GM12878 (cell line): Measurements from ENCODE around the gene PABPC1L. TPM values are rescaled to one million over a fixed set of nuclear protein-coding genes. Genes with fewer than 3 reads are reported as not detected.

Source experiments
- ATAC-seq: fragments of 200-7000 bp; cut with Tn5 transposase; 3 replicates; pipeline ENCODE4 v1.9.1; 2020; ENCODE audit warnings: mild to moderate bottlenecking, moderate library complexity
- BruUV-seq: library from RNA; stranded (reverse); fragments of 400-500 nt; replicated peaks from 2 replicates; lab custom pipeline; 2021; lab: Mats Ljungman, UMichigan
- CTCF ChIA-PET: fragments of 300-600 bp; sonication (Branson Sonifier 250); formaldehyde crosslinking; extraction: SDS; loops from one replicate; lab custom pipeline; 2021; ENCODE audit warnings: inconsistent platforms; lab: Yijun Ruan, JAX
- POLR2A ChIA-PET: fragments of 350-600 bp; formaldehyde crosslinking; extraction: SDS; loops from one replicate; lab custom pipeline; 2021; ENCODE audit warnings: inconsistent platforms; lab: Charles Lee
- RAD21 ChIA-PET: fragments of 300-600 bp; sonication (Branson Sonifier 250); formaldehyde crosslinking; loops from one replicate; lab custom pipeline; 2023; ENCODE audit warnings: antibody characterized with exemption; ENCODE audit not compliant: unreplicated experiment; lab: Charles Lee
- SMC1A ChIA-PET: fragments of 300-600 bp; sonication (Branson Sonifier 250); formaldehyde crosslinking; loops from one replicate; lab custom pipeline; 2023; ENCODE audit not compliant: unreplicated experiment, uncharacterized antibody; lab: Charles Lee
- DNase-seq: peaks from one replicate; pipeline ENCODE4 v3.0.0-alpha.2; 2011; ENCODE audit warnings: low read depth, low spot score
- FAIRE-seq: peaks from 3 replicates; lab custom pipeline; 2011; peaks lifted over from hg19 to GRCh38; lab: Jason Lieb, UNC
- H2AFZ ChIP-seq: 2 replicates; pipeline ENCODE4 v1.6.0; 2011; ENCODE audit warnings: low read depth, low read length, control low read depth; ENCODE audit not compliant: control insufficient read depth
- H3K27ac ChIP-seq: 2 replicates; pipeline ENCODE4 v1.5.1; 2011; ENCODE audit warnings: control low read depth; ENCODE audit not compliant: control insufficient read depth, insufficient read depth
- H3K27me3 ChIP-seq, 2 experiments: replicated peaks in 1 of 2; 2 replicates each; pipeline versions ENCODE4 v1.6.0 to v1.6.1; 2011; ENCODE audit warnings: low read length in 1 of 2; ENCODE audit not compliant: control insufficient read depth in 2 of 2, insufficient read depth in 2 of 2
- H3K36me3 ChIP-seq, 2 experiments: 2 replicates each; pipeline ENCODE4 v1.5.1; 2011; ENCODE audit warnings: low read length in 1 of 2; ENCODE audit not compliant: control insufficient read depth in 2 of 2, insufficient read depth in 2 of 2
- H3K4me1 ChIP-seq: 2 replicates; pipeline ENCODE4 v1.6.1; 2011; ENCODE audit warnings: mild to moderate bottlenecking, low read length, moderate library complexity, mixed read lengths; ENCODE audit not compliant: control insufficient read depth, insufficient read depth
- H3K4me2 ChIP-seq: 2 replicates; pipeline ENCODE4 v1.6.0; 2011; ENCODE audit warnings: control low read depth; ENCODE audit not compliant: control insufficient read depth, insufficient read depth
- H3K4me3 ChIP-seq: fragments of 200-600 bp; sonication (generic); 2 replicates; pipeline ENCODE4 v1.5.1; 2016
- H3K79me2 ChIP-seq: 2 replicates; pipeline ENCODE4 v1.6.0; 2011; ENCODE audit warnings: low read length; ENCODE audit not compliant: control insufficient read depth, insufficient read depth
- H3K9ac ChIP-seq: 2 replicates; pipeline ENCODE4 v1.8.0; 2011; ENCODE audit warnings: low read length, control low read depth, mixed read lengths; ENCODE audit not compliant: control insufficient read depth, insufficient read depth
- H3K9me3 ChIP-seq: replicated peaks from 3 replicates; pipeline ENCODE4 v1.5.1; 2011; ENCODE audit warnings: mild to moderate bottlenecking, low read length; ENCODE audit not compliant: control insufficient read depth, insufficient read depth
- H4K20me1 ChIP-seq: 2 replicates; pipeline ENCODE4 v1.6.0; 2011; ENCODE audit not compliant: control insufficient read depth, insufficient read depth
- CUX1 ChIP-seq: IDR thresholded peaks from 2 replicates; pipeline ENCODE4 v1.6.1; 2012; ENCODE audit warnings: improper control_type of control experiment, low read depth, low read length; ENCODE audit not compliant: insufficient replicate concordance
- ESRRA ChIP-seq: IDR thresholded peaks from 2 replicates; pipeline ENCODE4 v1.6.1; 2012; ENCODE audit warnings: mild to moderate bottlenecking, low read length, improper control_type of control experiment
- MXI1 ChIP-seq: fragments of 150-350 bp; IDR thresholded peaks from 2 replicates; pipeline ENCODE4 v1.6.1; 2011; ENCODE audit warnings: low read depth, mild to moderate bottlenecking, inconsistent platforms, low read length, improper control_type of control experiment
- RUNX3 ChIP-seq: IDR thresholded peaks from 2 replicates; pipeline ENCODE4 v1.6.1; 2012; ENCODE audit warnings: low read length, inconsistent platforms
- SMAD1 ChIP-seq: fragments of 450-650 bp; IDR thresholded peaks from 2 replicates; pipeline ENCODE4 v1.6.1; 2018; ENCODE audit warnings: mild to moderate bottlenecking, low read depth; ENCODE audit not compliant: partially characterized antibody
- ZBED1 ChIP-seq: IDR thresholded peaks from 2 replicates; pipeline ENCODE4 v1.6.1; 2016; ENCODE audit warnings: borderline replicate concordance
- WGBS: methylation state at CpG from one replicate; pipeline ENCODE4 v1.1.6; 2016; ENCODE audit warnings: low lambda C conversion rate; ENCODE audit not compliant: insufficient replicate concordance, insufficient coverage; ENCODE audit errors: missing lambda C conversion rate; 5-methylcytosine and 5-hydroxymethylcytosine counted together
- in situ Hi-C: fragments of 300-500 bp; cut with MboI; formaldehyde crosslinking; loops from 9 replicates; pipeline ENCODE4 v1.14.3; 2018; ENCODE audit warnings: mixed read lengths
- intact Hi-C: fragments of 100-400 bp; cut with micrococcal nuclease; formaldehyde crosslinking; loops from one replicate; pipeline ENCODE4 v1.14.2; 2022; ENCODE audit not compliant: unreplicated experiment
- polyA plus RNA-seq, 11 experiments: library from polyadenylated mRNA; depleted of rRNA in 4 of 11; unstranded in 6 of 11; stranded (reverse) in 5 of 11; fragments of >200 nt; fragmentation: Nextera tagmentation in 4 of 11; fragmentation: Illumina TruSeq in 1 of 11; extraction: Ambion mirVana in 4 of 11; extraction: Trizol in 1 of 11; gene quantifications; 1 replicate in 1 of 11; 2 replicates in 10 of 11; pipeline versions ENCODE4 v1.2.1 to v1.2.3, GENCODE V29; 2011 to 2016; ENCODE audit warnings: inconsistent platforms in 2 of 11, missing spikeins in 2 of 11, low read depth in 1 of 11
- total RNA-seq, 4 experiments: library from RNA; depleted of rRNA in 3 of 4; stranded (reverse); fragments of >200 nt in 3 of 4; fragmentation: Illumina TruSeq in 1 of 4; extraction: Trizol in 1 of 4; gene quantifications; 2 replicates each; pipeline versions ENCODE4 v1.2.1 to v1.2.3, GENCODE V29; 2013 to 2021
- TF ChIP-seq, protein P1 (sequence below): IDR thresholded peaks from 2 replicates; pipeline ENCODE4 v1.6.1; 2012; ENCODE audit warnings: low read depth, low read length, improper control_type of control experiment
- TF ChIP-seq, protein P2 (sequence below): fragments of 450-650 bp; IDR thresholded peaks from 2 replicates; pipeline ENCODE4 v1.6.1; 2017; ENCODE audit warnings: low read depth, mild to moderate bottlenecking, moderate library complexity
- TF ChIP-seq, protein P3 (sequence below): IDR thresholded peaks from 2 replicates; pipeline ENCODE4 v1.6.1; 2011; ENCODE audit warnings: mild to moderate bottlenecking, low read depth, low read length, moderate library complexity; ENCODE audit not compliant: insufficient replicate concordance

Gene PABPC1L
- total and polyA plus RNA-seq, 10 of the 15 experiments (the other 5 are each of a cell fraction or from before 2014, with no cell fraction given): 6.1 to 66.8 (median 11.9) TPM

GRCh38 chr20:44904377-44904776 is 5.5 kb upstream of the PABPC1L start:
- Histone ChIP-seq H3K4me2 (no peak overlapping the region), H3K9ac (no peak overlapping the region), H3K4me3 (no peak overlapping the region), H3K27me3 (no peaks in the 10 kb centered on the region), H3K4me1 (peaks cover 7% of the 10 kb centered on the region), H4K20me1 (peaks cover 8% of the 10 kb centered on the region; the same call in 1 of the 2 replicates), H3K9me3 (no peaks in the 10 kb centered on the region), H3K27ac (no peak overlapping the region), H3K79me2 (peaks cover 14% of the 10 kb centered on the region), H2AFZ (no peak overlapping the region), H3K36me3 (peaks cover 14 to 40% of the 10 kb centered on the region in 2 experiments)
- no peak for FAIRE-seq
- POLR2A ChIA-PET: no interaction called here
- BruUV-seq: no TSS peak
- intact Hi-C loops: no loop called here
- CTCF ChIA-PET: interaction anchor here (1.2 to 2.0 kb wide), 3 partner anchors 12 to 107 kb away, joined by 5 to 6 read pairs (median 6); no protein-coding TSS in a partner anchor
- WGBS: over 99% methylated on average over 5 of the region's 5 CpGs
- in situ Hi-C loops: no loop called here
- SMC1A ChIA-PET: interaction anchor here (1.1 to 2.9 kb wide), 4 partner anchors 12 to 21 kb away, joined by 3 to 15 read pairs (median 6); partner anchors contain the start of gene YWHAB
- no peak for ATAC-seq
- TF ChIP-seq ZBED1 (no peak), MXI1 (no peak), CUX1 (no peak), RUNX3 (no peak), SMAD1 (no peak), ESRRA (no peak)
- TF ChIP-seq, protein P1, sequence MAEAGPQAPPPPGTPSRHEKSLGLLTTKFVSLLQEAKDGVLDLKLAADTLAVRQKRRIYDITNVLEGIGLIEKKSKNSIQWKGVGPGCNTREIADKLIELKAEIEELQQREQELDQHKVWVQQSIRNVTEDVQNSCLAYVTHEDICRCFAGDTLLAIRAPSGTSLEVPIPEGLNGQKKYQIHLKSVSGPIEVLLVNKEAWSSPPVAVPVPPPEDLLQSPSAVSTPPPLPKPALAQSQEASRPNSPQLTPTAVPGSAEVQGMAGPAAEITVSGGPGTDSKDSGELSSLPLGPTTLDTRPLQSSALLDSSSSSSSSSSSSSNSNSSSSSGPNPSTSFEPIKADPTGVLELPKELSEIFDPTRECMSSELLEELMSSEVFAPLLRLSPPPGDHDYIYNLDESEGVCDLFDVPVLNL: no peak
- TF ChIP-seq, protein P2, sequence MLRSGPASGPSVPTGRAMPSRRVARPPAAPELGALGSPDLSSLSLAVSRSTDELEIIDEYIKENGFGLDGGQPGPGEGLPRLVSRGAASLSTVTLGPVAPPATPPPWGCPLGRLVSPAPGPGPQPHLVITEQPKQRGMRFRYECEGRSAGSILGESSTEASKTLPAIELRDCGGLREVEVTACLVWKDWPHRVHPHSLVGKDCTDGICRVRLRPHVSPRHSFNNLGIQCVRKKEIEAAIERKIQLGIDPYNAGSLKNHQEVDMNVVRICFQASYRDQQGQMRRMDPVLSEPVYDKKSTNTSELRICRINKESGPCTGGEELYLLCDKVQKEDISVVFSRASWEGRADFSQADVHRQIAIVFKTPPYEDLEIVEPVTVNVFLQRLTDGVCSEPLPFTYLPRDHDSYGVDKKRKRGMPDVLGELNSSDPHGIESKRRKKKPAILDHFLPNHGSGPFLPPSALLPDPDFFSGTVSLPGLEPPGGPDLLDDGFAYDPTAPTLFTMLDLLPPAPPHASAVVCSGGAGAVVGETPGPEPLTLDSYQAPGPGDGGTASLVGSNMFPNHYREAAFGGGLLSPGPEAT: no peak
- TF ChIP-seq, protein P3, sequence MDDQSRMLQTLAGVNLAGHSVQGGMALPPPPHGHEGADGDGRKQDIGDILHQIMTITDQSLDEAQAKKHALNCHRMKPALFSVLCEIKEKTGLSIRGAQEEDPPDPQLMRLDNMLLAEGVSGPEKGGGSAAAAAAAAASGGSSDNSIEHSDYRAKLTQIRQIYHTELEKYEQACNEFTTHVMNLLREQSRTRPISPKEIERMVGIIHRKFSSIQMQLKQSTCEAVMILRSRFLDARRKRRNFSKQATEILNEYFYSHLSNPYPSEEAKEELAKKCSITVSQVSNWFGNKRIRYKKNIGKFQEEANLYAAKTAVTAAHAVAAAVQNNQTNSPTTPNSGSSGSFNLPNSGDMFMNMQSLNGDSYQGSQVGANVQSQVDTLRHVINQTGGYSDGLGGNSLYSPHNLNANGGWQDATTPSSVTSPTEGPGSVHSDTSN: no peak
- RAD21 ChIA-PET: no interaction called here
- no peak for DNase-seq
